Aorta (tissue), 5 donors: ENCODE results near the gene RAB3C. TPM values are rescaled to one million over a fixed set of nuclear protein-coding genes. Genes with fewer than 3 reads are reported as not detected.

Source experiments
- ATAC-seq: fragments of 200-7000 bp; cut with Tn5 transposase; one replicate; pipeline ENCODE4 v1.9.1; 2022; ENCODE audit warnings: moderate library complexity; ENCODE audit not compliant: low FRiP score
- DNase-seq, 2 donors: peaks; one replicate each; pipeline ENCODE4 v3.0.0-alpha.2; 2020
- H3K27ac ChIP-seq, 2 donors: one replicate each; pipeline ENCODE4 v1.5.1; 2013; ENCODE audit warnings: low read length in 2 of 2, mild to moderate bottlenecking in 2 of 2, moderate library complexity in 2 of 2, control low read depth in 1 of 2, inconsistent platforms in 1 of 2, low read depth in 1 of 2
- H3K27me3 ChIP-seq, 2 donors: one replicate each; pipeline ENCODE4 v1.6.1; 2013; ENCODE audit warnings: control low read depth in 1 of 2, low read length in 1 of 2, mild to moderate bottlenecking in 1 of 2, moderate library complexity in 1 of 2; ENCODE audit not compliant: insufficient read depth in 2 of 2, control insufficient read depth in 1 of 2
- H3K36me3 ChIP-seq, 2 donors: one replicate each; pipeline ENCODE4 v1.6.1; 2013; ENCODE audit warnings: control low read depth in 1 of 2, low read length in 1 of 2, mild to moderate bottlenecking in 1 of 2; ENCODE audit not compliant: insufficient read depth in 2 of 2, control insufficient read depth in 1 of 2
- H3K4me1 ChIP-seq, 2 donors: one replicate each; pipeline ENCODE4 v1.6.1; 2013; ENCODE audit warnings: low read length in 2 of 2, control low read depth in 1 of 2, mild to moderate bottlenecking in 1 of 2, moderate library complexity in 1 of 2; ENCODE audit not compliant: insufficient read depth in 2 of 2, control insufficient read depth in 1 of 2
- H3K4me3 ChIP-seq, 2 donors: one replicate each; pipeline ENCODE4 v1.5.1; 2013; ENCODE audit warnings: low read length in 2 of 2, control low read depth in 1 of 2, mild to moderate bottlenecking in 1 of 2
- H3K9me3 ChIP-seq: one replicate; pipeline ENCODE4 v1.6.1; 2013; ENCODE audit warnings: mild to moderate bottlenecking, low read length; ENCODE audit not compliant: control insufficient read depth
- WGBS, 2 donors: extraction: QIAGEN DNeasy Blood & Tissue Kit; methylation state at CpG; one replicate each; pipeline ENCODE4 v1.1.7; 2013; 5-methylcytosine and 5-hydroxymethylcytosine counted together
- intact Hi-C, 2 donors: fragments of 100-400 bp; cut with DNase I; formaldehyde crosslinking; loops; one replicate each; pipeline versions ENCODE4 v1.14.2 to v1.15.0; 2022
- polyA plus RNA-seq, 2 donors: library from polyadenylated mRNA; stranded (reverse); fragments of 200-250 nt; gene quantifications; one replicate each; pipeline ENCODE4 v1.2.3, GENCODE V29; 2013
- total RNA-seq, 2 donors: library from RNA; stranded (reverse); fragmentation: NEBNext Ultra II Directional; extraction: Animal tissue kit (Norgen Biotek cat#: 25700); gene quantifications; one replicate each; pipeline ENCODE4 v1.2.1, GENCODE V29; 2021
- donor health status: healthy with polysubstance abuse.
- donor health status: Bipolar disorder and iron deficiency.
- donor health status: DM: no; HTN: no; CAD: no.
- donor health status: DM: no; HTN: no; CAD: no.
- donor health status: DM: yes; HTN: yes; CAD: no.

The RAB3C gene
- total and polyA plus RNA-seq, 4 donors = 8.9 to 21.7 TPM; not detected in 2

GRCh38 chr5:58893551-58893950 is 310.7 kb downstream of the RAB3C start:
- H3K9me3 ChIP-seq = no peaks in the 10 kb centered on the region
- no peak overlapping the region for H3K27ac ChIP-seq
- ATAC-seq (no peak), DNase-seq (no peak)
- H3K27me3 ChIP-seq = no peaks in the 10 kb centered on the region
- no peaks in the 10 kb centered on the region for H3K36me3 ChIP-seq
- peaks cover 0 to under 1% of the 10 kb centered on the region in 2 donors for H3K4me1 ChIP-seq
- WGBS, 2 donors = 92 to 97% methylated on average over 1 of the region's 1 CpG
- intact Hi-C loops = no loop called here
- no peak overlapping the region for H3K4me3 ChIP-seq

GRCh38 chr5:58898006-58898405 is 315.1 kb downstream of the RAB3C start:
- no peaks in the 10 kb centered on the region for H3K9me3 ChIP-seq
- intact Hi-C loops = no loop called here
- WGBS, 2 donors = 91 to 95% methylated on average over 4 of the region's 4 CpGs
- no peaks in the 10 kb centered on the region for H3K27me3 ChIP-seq
- no peak overlapping the region for H3K27ac ChIP-seq
- H3K4me3 ChIP-seq = no peak overlapping the region
- ATAC-seq (no peak), DNase-seq (no peak)
- no peaks in the 10 kb centered on the region for H3K4me1 ChIP-seq
- no peaks in the 10 kb centered on the region for H3K36me3 ChIP-seq

GRCh38 chr5:58898538-58898937 is 315.7 kb downstream of the RAB3C start:
- H3K4me1 ChIP-seq = no peaks in the 10 kb centered on the region
- H3K27me3 ChIP-seq = no peaks in the 10 kb centered on the region
- no peak overlapping the region for H3K4me3 ChIP-seq
- intact Hi-C loops = no loop called here
- ATAC-seq (no peak), DNase-seq (no peak)
- H3K27ac ChIP-seq = no peak overlapping the region
- no peaks in the 10 kb centered on the region for H3K9me3 ChIP-seq
- no peaks in the 10 kb centered on the region for H3K36me3 ChIP-seq

GRCh38 chr5:58901271-58901670 is 318.4 kb downstream of the RAB3C start:
- H3K4me3 ChIP-seq = no peak overlapping the region
- WGBS, 2 donors = 86 to 88% methylated on average over 11 of the region's 11 CpGs
- peaks cover under 1% of the 10 kb centered on the region for H3K9me3 ChIP-seq
- DNase-seq (no peak), ATAC-seq (no peak)
- intact Hi-C loops = no loop called here
- no peak overlapping the region for H3K27ac ChIP-seq
- H3K27me3 ChIP-seq = no peaks in the 10 kb centered on the region
- H3K36me3 ChIP-seq = no peaks in the 10 kb centered on the region
- no peaks in the 10 kb centered on the region for H3K4me1 ChIP-seq

- ATAC-seq (no peak), DNase-seq (no peak)
- no peaks in the 10 kb centered on the region for H3K27me3 ChIP-seq
- H3K4me1 ChIP-seq = no peaks in the 10 kb centered on the region
- no peak overlapping the region for H3K27ac ChIP-seq
- intact Hi-C loops = no loop called here
- no peaks in the 10 kb centered on the region for H3K36me3 ChIP-seq
- no peak overlapping the region for H3K4me3 ChIP-seq
- peaks cover 2% of the 10 kb centered on the region for H3K9me3 ChIP-seq
Measured at GRCh38 chr5:58902305-58902704, 319.4 kb downstream of the RAB3C start.

- ATAC-seq = no peak
- intact Hi-C loops = no loop called here
- Histone ChIP-seq H3K36me3 (no peaks in the 10 kb centered on the region), H3K4me3 (no peak overlapping the region), H3K27ac (no peak overlapping the region), H3K27me3 (no peaks in the 10 kb centered on the region), H3K9me3 (peaks cover 2% of the 10 kb centered on the region), H3K4me1 (no peaks in the 10 kb centered on the region)
- DNase-seq = no peak
- 75 to 84% methylated on average over 2 of the region's 2 CpGs for WGBS, 2 donors
Measured at GRCh38 chr5:58902765-58903164, 319.9 kb downstream of the RAB3C start.

- intact Hi-C loops = no loop called here
- peaks cover 2% of the 10 kb centered on the region for H3K9me3 ChIP-seq
- H3K36me3 ChIP-seq = no peaks in the 10 kb centered on the region
- H3K4me3 ChIP-seq = no peak overlapping the region
- H3K4me1 ChIP-seq = no peaks in the 10 kb centered on the region
- no peaks in the 10 kb centered on the region for H3K27me3 ChIP-seq
- H3K27ac ChIP-seq = no peak overlapping the region
- DNase-seq (no peak), ATAC-seq (no peak)
- WGBS, 2 donors = 79 to 88% methylated on average over 4 of the region's 4 CpGs
Measured at GRCh38 chr5:58904737-58905136, 321.9 kb downstream of the RAB3C start.

GRCh38 chr5:58905944-58906343 is 323.1 kb downstream of the RAB3C start:
- H3K27me3 ChIP-seq = no peaks in the 10 kb centered on the region
- H3K27ac ChIP-seq = no peak overlapping the region
- intact Hi-C loops = no loop called here
- DNase-seq = no peak
- H3K4me3 ChIP-seq = no peak overlapping the region
- H3K4me1 ChIP-seq = no peaks in the 10 kb centered on the region
- ATAC-seq = no peak
- peaks cover 2% of the 10 kb centered on the region for H3K9me3 ChIP-seq
- no peaks in the 10 kb centered on the region for H3K36me3 ChIP-seq
